NCI-H2171 treated with DMSO at 0.1 percent for 48 hours (cell line): ENCODE measurements around the gene COG7.

Experiments
- DNase-seq: peaks from one replicate; lab custom pipeline; 2025; lab: John Stamatoyannopoulos, UW

Gene COG7

GRCh38 chr16:23409522-23409921 lies 43.5 kb downstream of the COG7 start:
- no peak for DNase-seq

GRCh38 chr16:23408823-23409298 lies 44.1 kb downstream of the COG7 start:
- peak; percentile 97 for DNase-seq

GRCh38 chr16:23408242-23408822 lies 44.7 kb downstream of the COG7 start:
- peak; percentile 83 for DNase-seq

GRCh38 chr16:23407436-23408127 lies 45.4 kb downstream of the COG7 start:
- DNase-seq, result no peak

GRCh38 chr16:23406546-23407240 lies 46.3 kb downstream of the COG7 start:
- peak; percentile 65 for DNase-seq

GRCh38 chr16:23406024-23406423 lies 47.0 kb downstream of the COG7 start:
- no peak for DNase-seq

GRCh38 chr16:23403547-23403946 lies 49.4 kb downstream of the COG7 start:
- DNase-seq, result no peak

GRCh38 chr16:23402100-23402499 lies 50.9 kb downstream of the COG7 start:
- DNase-seq, result no peak

GRCh38 chr16:23401139-23401538 lies 51.9 kb downstream of the COG7 start:
- DNase-seq, result peak; percentile 28

- peak; percentile 89 for DNase-seq
These were observed 52.5 kb downstream of the COG7 start for GRCh38 chr16:23400447-23400846.

- DNase-seq, result no peak
These were observed 53.8 kb downstream of the COG7 start for GRCh38 chr16:23398987-23399805.

- no peak for DNase-seq
These were observed 55.5 kb downstream of the COG7 start for GRCh38 chr16:23397464-23397863.

GRCh38 chr16:23395732-23396131 lies 57.3 kb downstream of the COG7 start:
- DNase-seq, result no peak

- DNase-seq, result peak; percentile 36
These were observed 58.7 kb downstream of the COG7 start for GRCh38 chr16:23394141-23394831.

- DNase-seq, result no peak
These were observed 60.8 kb downstream of the COG7 start for GRCh38 chr16:23392223-23392600.

GRCh38 chr16:23391381-23392222 lies 61.4 kb downstream of the COG7 start:
- DNase-seq, result no peak

GRCh38 chr16:23389936-23390335 lies 63.1 kb downstream of the COG7 start:
- DNase-seq, result peak; percentile 80

GRCh38 chr16:23389201-23389600 lies 63.8 kb downstream of the COG7 start:
- DNase-seq, result no peak

- DNase-seq, result no peak
These were observed 64.2 kb downstream of the COG7 start for GRCh38 chr16:23388786-23389185.

GRCh38 chr16:23387666-23388065 lies 65.3 kb downstream of the COG7 start:
- DNase-seq, result no peak

- DNase-seq, result no peak
These were observed 67.5 kb downstream of the COG7 start for GRCh38 chr16:23385441-23385840.
